ENCODE data around the gene UTS2R.
"Not testable (repeated sequence)": the region's sequence is repeated elsewhere in the genome, so short reads cannot be mapped to it uniquely, and the experiment has no call there.

UTS2R gene

GRCh38 chr17:82410014-82410716 is 38.6 kb downstream of the UTS2R start:
- DNase-seq: no peak

GRCh38 chr17:82411396-82412053 is 40.0 kb downstream of the UTS2R start:
- DNase-seq: no peak

GRCh38 chr17:82412081-82412480 is 40.5 kb downstream of the UTS2R start:
- not testable (repeated sequence) for DNase-seq

DNA sequence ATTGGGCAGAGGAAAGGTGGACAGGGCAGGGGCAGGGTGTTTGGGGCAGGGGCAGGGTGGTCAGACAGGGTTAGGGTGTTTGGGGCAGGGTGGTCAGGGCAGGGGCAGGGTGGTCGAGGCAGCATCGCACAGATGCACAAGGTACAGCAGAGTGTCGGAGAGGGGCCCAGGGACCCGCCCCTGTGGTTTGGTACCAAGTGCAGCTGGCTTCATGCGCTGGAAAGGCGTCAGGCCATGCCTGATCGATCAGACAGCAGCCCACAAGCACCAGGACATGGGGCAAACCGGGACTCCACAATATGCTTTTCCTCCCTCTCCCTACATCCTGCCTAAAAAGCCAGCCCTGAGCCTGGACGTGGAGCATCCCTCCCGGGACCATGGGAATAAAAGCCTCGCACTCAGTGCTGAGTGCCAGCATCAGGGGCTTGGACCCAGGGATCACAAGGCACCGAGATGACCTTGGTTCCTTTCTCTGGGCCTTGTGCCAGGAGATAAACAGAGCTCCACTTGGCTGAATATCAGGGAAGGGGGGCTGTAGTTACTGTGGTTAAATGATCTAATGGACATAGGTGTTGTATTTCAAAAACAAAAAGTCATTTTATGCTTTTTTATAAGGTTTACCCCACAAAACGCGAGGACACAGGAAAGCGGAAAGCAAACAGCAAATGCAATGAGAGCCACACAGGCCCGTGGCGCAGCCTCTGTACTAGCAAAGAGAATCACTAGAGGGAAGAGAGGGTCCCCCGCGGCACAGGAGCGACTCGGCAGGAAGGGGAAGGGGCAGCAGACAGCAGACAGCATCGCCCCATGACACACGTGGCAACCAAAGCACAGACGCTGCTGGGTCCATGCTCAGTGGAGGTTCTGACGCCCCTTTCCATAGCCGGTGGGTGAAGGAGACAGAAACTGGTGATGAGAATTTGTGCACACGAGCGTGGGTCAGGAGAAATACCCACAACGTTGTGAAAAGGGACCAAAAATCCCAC is 41.3 kb downstream of the UTS2R start:
- no peak for DNase-seq

- peak; percentile 82 for DNase-seq
Observed at GRCh38 chr17:82414548-82415281, 43.1 kb downstream of the UTS2R start.

DNA sequence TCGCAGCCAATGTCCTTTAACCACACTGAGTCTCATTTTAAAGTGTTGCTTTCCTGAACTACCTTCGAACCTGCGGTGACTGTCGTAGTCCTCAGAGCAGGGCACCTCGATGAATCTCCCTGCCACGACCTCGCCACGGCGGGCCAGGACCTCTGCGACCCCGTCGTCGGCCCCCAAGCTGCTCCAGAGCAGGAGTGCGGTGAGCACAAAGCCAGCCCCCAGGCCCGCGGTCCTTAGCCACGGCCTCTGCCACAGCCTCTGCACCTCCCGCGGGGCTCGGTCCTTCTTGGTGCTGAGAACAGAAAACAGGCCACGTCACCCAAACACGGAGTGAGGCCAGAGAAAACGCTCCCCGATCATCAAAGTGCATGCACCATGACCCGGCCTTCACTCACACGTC is 43.8 kb downstream of the UTS2R start:
- DNase-seq: no peak

- DNase-seq: no peak
Observed at GRCh38 chr17:82415786-82416185, 44.2 kb downstream of the UTS2R start.

DNA sequence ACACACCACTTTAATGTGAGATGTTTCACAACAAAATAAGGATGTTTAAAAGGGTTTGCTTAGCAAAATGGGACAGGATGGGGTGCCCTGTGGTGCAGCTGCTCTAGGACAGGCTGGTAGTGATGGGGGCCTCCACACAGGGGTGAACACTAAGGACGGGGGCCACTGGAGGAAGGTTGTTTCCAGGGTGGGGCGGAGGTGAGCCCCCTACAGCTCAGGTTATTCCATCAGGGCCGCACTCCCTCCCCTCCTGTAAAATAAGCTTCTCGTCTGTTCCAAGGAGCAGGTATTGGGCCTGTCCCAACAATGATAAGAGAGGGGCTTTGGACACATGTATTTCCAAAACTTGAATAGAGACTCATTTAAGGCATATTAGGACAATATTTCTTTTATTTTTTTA is 44.7 kb downstream of the UTS2R start:
- DNase-seq: no peak

- DNase-seq: no peak
Observed at GRCh38 chr17:82416771-82417170, 45.2 kb downstream of the UTS2R start.

DNA sequence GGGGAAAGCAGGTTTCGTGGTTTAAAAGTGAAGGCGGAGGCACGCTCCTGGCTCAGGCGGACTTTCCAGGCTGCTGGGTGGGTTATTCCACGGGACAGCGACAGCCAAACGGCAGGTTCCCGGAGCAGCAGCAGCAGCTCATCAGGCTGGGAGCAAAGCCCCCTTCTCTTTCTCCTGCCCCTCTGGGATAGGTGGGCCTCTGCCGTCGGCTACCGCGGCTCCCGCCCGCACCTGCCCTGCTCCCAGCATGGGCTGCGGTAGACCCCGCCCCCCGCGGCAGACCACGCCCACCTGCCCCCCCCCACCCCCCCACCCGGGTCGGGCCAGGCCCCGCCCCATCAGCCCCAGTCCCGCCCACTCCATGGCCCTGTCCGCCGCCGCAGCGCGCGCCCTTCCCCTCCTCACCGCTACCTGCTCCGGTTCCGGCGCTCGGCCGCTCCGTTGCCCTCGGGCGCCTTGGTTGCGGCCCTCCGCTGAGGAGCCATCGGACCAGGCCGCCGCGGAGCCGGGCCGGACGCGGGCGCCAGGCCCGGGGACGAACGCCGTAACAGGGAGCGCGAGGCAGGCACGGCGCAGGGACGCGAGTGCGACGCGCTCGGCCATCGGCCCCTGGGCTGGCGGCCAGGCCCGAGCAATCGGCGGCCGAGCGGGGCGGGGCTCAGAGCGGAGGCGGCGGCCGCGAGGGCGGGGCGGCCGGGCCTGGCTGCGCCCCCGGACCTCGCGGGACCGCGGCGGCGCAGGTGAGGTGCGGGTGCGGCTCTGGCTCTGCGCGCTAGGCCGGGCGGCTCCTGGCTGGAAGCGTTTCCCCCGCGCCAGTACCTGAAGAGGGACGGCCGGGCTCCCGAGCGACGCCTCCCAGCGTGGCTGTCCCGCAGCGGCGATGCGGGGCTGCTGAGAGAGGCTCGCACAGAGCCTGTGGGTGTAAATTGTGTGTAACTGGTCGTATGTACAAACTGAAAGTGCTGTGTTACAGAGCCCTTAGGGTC is 46.7 kb downstream of the UTS2R start, which contains the start of the genes HEXD and OGFOD3:
Gene HEXD (plus strand): TSS at position 347 of the 986 bp plus-strand sequence. CDS start 1,453 bp downstream, outside the sequence.
Gene OGFOD3 (minus strand): TSS at position 586 of the 986 bp plus-strand sequence. CDS start 101 bp downstream, at position 485.
- DNase-seq: peak; percentile 87

GRCh38 chr17:82419540-82419939 is 48.0 kb downstream of the UTS2R start:
- DNase-seq: no peak

GRCh38 chr17:82424001-82424862 is 52.7 kb downstream of the UTS2R start:
- no peak for DNase-seq

DNA sequence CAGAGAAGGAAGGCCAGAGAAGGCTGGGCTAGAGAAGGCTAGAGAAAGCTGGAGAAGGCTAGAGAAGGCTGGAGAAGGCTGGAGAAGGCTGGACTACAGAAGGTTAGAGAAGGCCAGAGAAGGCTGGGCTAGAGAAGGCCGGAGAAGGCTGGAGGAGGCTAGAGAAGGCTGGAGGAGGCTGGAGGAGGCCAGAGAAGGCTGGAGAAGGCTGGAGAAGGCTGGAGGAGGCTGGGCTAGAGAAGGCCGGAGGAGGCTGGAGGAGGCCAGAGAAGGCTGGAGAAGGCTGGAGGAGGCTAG is 53.2 kb downstream of the UTS2R start:
- no peak for DNase-seq

Data from femur (tissue), 1 donor.